IMR-90 (cell line): ENCODE measurements around the gene ZSWIM5. TPM values are rescaled to one million over a fixed set of nuclear protein-coding genes. Genes with fewer than 3 reads are reported as not detected.
"Not testable (repeated sequence)": the region's sequence is repeated elsewhere in the genome, so short reads cannot be mapped to it uniquely, and the experiment has no call there.

Experiments used
- ATAC-seq: fragments of 200-7000 bp; cut with Tn5 transposase; 2 replicates; pipeline ENCODE4 v1.9.1; 2020; ENCODE audit warnings: low read depth, mild to moderate bottlenecking, moderate library complexity
- BruUV-seq: library from RNA; stranded (reverse); fragments of 400-500 nt; replicated peaks from 2 replicates; lab custom pipeline; 2021; lab: Mats Ljungman, UMichigan
- CTCF ChIA-PET: fragments of 300-600 bp; formaldehyde crosslinking; extraction: SDS; loops from one replicate; lab custom pipeline; 2021; ENCODE audit warnings: antibody characterized with exemption; lab: Yijun Ruan, JAX
- POLR2A ChIA-PET: fragments of 300-600 bp; sonication (Branson Sonifier 250); formaldehyde crosslinking; loops from one replicate; lab custom pipeline; 2022; ENCODE audit warnings: antibody characterized with exemption; ENCODE audit not compliant: unreplicated experiment; lab: Charles Lee
- DNase-seq: peaks from one replicate; pipeline ENCODE4 v3.0.0; 2013
- H2AFZ ChIP-seq: replicated peaks from 2 replicates; pipeline ENCODE3; 2013; ENCODE audit warnings: low read length, mild to moderate bottlenecking; ENCODE audit not compliant: poor library complexity
- H2AK5ac ChIP-seq: 2 replicates; pipeline ENCODE4 v1.6.1; 2013; ENCODE audit warnings: low read depth, low read length, inconsistent platforms
- H2AK9ac ChIP-seq: replicated peaks from 2 replicates; pipeline ENCODE3; 2013; ENCODE audit warnings: mild to moderate bottlenecking, low read depth, low read length, moderate library complexity; ENCODE audit not compliant: poor library complexity
- H2BK120ac ChIP-seq: 2 replicates; pipeline ENCODE4 v1.6.1; 2013; ENCODE audit warnings: low read depth, low read length, inconsistent platforms
- H2BK15ac ChIP-seq: 3 replicates; pipeline ENCODE4 v1.6.1; 2013; ENCODE audit warnings: low read depth, low read length, inconsistent platforms
- H2BK20ac ChIP-seq: 2 replicates; pipeline ENCODE4 v1.6.1; 2013; ENCODE audit warnings: low read depth, mild to moderate bottlenecking, inconsistent platforms, low read length, moderate library complexity
- H2BK5ac ChIP-seq: 2 replicates; pipeline ENCODE4 v1.6.1; 2013; ENCODE audit warnings: mild to moderate bottlenecking, low read depth, low read length, inconsistent platforms; ENCODE audit not compliant: poor library complexity, severe bottlenecking
- H3K14ac ChIP-seq: replicated peaks from 2 replicates; pipeline ENCODE4 v1.6.1; 2013; ENCODE audit warnings: low read depth, low read length, inconsistent platforms
- H3K18ac ChIP-seq: 2 replicates; pipeline ENCODE4 v1.6.1; 2013; ENCODE audit warnings: low read depth, low read length, control low read depth
- H3K23ac ChIP-seq: 2 replicates; pipeline ENCODE4 v1.6.1; 2013; ENCODE audit warnings: low read depth, low read length, inconsistent platforms
- H3K27ac ChIP-seq: 2 replicates; pipeline ENCODE4 v1.5.1; 2013; ENCODE audit warnings: mild to moderate bottlenecking, control low read depth, low read length; ENCODE audit not compliant: insufficient read depth
- H3K27me3 ChIP-seq: 2 replicates; pipeline ENCODE4 v1.6.1; 2013; ENCODE audit warnings: low read length; ENCODE audit not compliant: control insufficient read depth, insufficient read depth
- H3K36me3 ChIP-seq: 2 replicates; pipeline ENCODE4 v1.6.1; 2013; ENCODE audit warnings: low read length, mixed read lengths; ENCODE audit not compliant: control insufficient read depth, insufficient read depth
- H3K4ac ChIP-seq: 2 replicates; pipeline ENCODE4 v1.6.1; 2013; ENCODE audit warnings: low read depth, low read length, inconsistent platforms
- H3K4me1 ChIP-seq: 2 replicates; pipeline ENCODE4 v1.6.1; 2013; ENCODE audit warnings: low read length, mixed read lengths; ENCODE audit not compliant: control insufficient read depth, insufficient read depth
- H3K4me2 ChIP-seq: 2 replicates; pipeline ENCODE4 v1.6.1; 2013; ENCODE audit warnings: low read depth, mild to moderate bottlenecking, control low read depth, low read length, moderate library complexity
- H3K4me3 ChIP-seq: 2 replicates; pipeline ENCODE4 v1.5.1; 2013; ENCODE audit warnings: low read depth, mild to moderate bottlenecking, control low read depth, low read length, moderate library complexity; ENCODE audit not compliant: insufficient read depth
- H3K56ac ChIP-seq: 2 replicates; pipeline ENCODE4 v1.6.1; 2013; ENCODE audit warnings: low read length, inconsistent platforms; ENCODE audit not compliant: insufficient read depth; ENCODE audit errors: extremely low read depth
- H3K79me1 ChIP-seq, 2 experiments: 2 replicates each; pipeline ENCODE4 v1.6.1; 2013; ENCODE audit warnings: low read length in 2 of 2, inconsistent platforms in 1 of 2, low read depth in 1 of 2
- H3K9ac ChIP-seq: 2 replicates; pipeline ENCODE4 v1.6.1; 2013; ENCODE audit warnings: low read depth, low read length, control low read depth
- H3K9me1 ChIP-seq: 2 replicates; pipeline ENCODE4 v1.6.1; 2013; ENCODE audit warnings: low read length, inconsistent platforms; ENCODE audit not compliant: insufficient read depth
- H3K9me3 ChIP-seq: 2 replicates; pipeline ENCODE4 v1.6.1; 2013; ENCODE audit warnings: low read length; ENCODE audit not compliant: control insufficient read depth, insufficient read depth
- H4K20me1 ChIP-seq: 2 replicates; pipeline ENCODE4 v1.6.1; 2013; ENCODE audit warnings: low read length, inconsistent platforms; ENCODE audit not compliant: insufficient read depth
- H4K5ac ChIP-seq: 2 replicates; pipeline ENCODE4 v1.6.1; 2013; ENCODE audit warnings: mild to moderate bottlenecking, low read depth, low read length, control low read depth
- H4K8ac ChIP-seq, 2 experiments: 2 replicates each; pipeline ENCODE4 v1.6.1; 2013; ENCODE audit warnings: low read depth in 2 of 2, low read length in 2 of 2, control low read depth in 1 of 2, inconsistent platforms in 1 of 2
- H4K91ac ChIP-seq: 2 replicates; pipeline ENCODE4 v1.6.1; 2013; ENCODE audit warnings: low read depth, low read length, inconsistent platforms; ENCODE audit not compliant: insufficient read depth
- BHLHE40 ChIP-seq: fragments of 150-350 bp; IDR thresholded peaks from 2 replicates; pipeline ENCODE4 v1.6.1; 2016; ENCODE audit warnings: mild to moderate bottlenecking, low read depth, low read length
- CHD1 ChIP-seq: IDR thresholded peaks from 2 replicates; pipeline ENCODE4 v1.6.1; 2012; ENCODE audit warnings: low read depth, low read length, improper control_type of control experiment
- ELK1 ChIP-seq: fragments of 150-350 bp; IDR thresholded peaks from 2 replicates; pipeline ENCODE4 v1.6.1; 2016; ENCODE audit warnings: low read depth, mild to moderate bottlenecking, low read length, moderate library complexity, borderline replicate concordance
- FOS ChIP-seq: fragments of 150-350 bp; IDR thresholded peaks from 2 replicates; pipeline ENCODE4 v1.6.1; 2016; ENCODE audit warnings: low read depth, low read length
- MAFK ChIP-seq: IDR thresholded peaks from 2 replicates; pipeline ENCODE4 v1.6.1; 2012; ENCODE audit warnings: low read depth, low read length, improper control_type of control experiment
- MXI1 ChIP-seq: IDR thresholded peaks from 2 replicates; pipeline ENCODE4 v1.6.1; 2012; ENCODE audit warnings: low read depth, mild to moderate bottlenecking, low read length, moderate library complexity, borderline replicate concordance
- USF2 ChIP-seq: fragments of 150-350 bp; IDR thresholded peaks from 2 replicates; pipeline ENCODE4 v1.6.1; 2017; ENCODE audit warnings: mild to moderate bottlenecking, antibody characterized with exemption, low read length, low read depth
- WGBS, 2 experiments: methylation state at CpG; one replicate each; pipeline versions ENCODE4 v1.1.5 to v1.1.7; 2013; ENCODE audit warnings: missing lambda C conversion rate in 2 of 2; ENCODE audit not compliant: insufficient read length in 1 of 2; ENCODE audit errors: extremely low coverage in 2 of 2; 5-methylcytosine and 5-hydroxymethylcytosine counted together
- dilution Hi-C: fragments of 300-500 bp; cut with HindIII; formaldehyde crosslinking; loops from one replicate; pipeline ENCODE4 v1.14.3; 2018; ENCODE audit warnings: low sequenced_read_pairs; ENCODE audit not compliant: unreplicated experiment
- in situ Hi-C: fragments of 300-500 bp; cut with MboI; formaldehyde crosslinking; loops from 3 replicates; pipeline ENCODE4 v1.14.3; 2019; ENCODE audit warnings: low sequenced_read_pairs, inconsistent platforms, mixed read lengths
- intact Hi-C: fragments of 100-400 bp; cut with micrococcal nuclease; formaldehyde crosslinking; loops from 2 replicates; pipeline ENCODE4 v1.10.0; 2022
- polyA plus RNA-seq, 3 experiments: library from polyadenylated mRNA; depleted of rRNA; stranded (reverse); fragments of >200 nt; gene quantifications; 2 replicates each; pipeline ENCODE4 v1.2.3, GENCODE V29; 2012; ENCODE audit warnings: low replicate concordance in 1 of 3
- total RNA-seq: library from RNA; depleted of rRNA; stranded (reverse); fragments of >200 nt; gene quantifications from 2 replicates; pipeline ENCODE4 v1.2.3, GENCODE V29; 2012

Gene ZSWIM5
- total and polyA plus RNA-seq, 2 of the 4 experiments (the other 2 are of a cell fraction): under 0.01 to 0.03 TPM

- Histone ChIP-seq H3K9ac (no peak overlapping the region), H4K20me1 (no peaks in the 10 kb centered on the region), H3K56ac (no peak overlapping the region), H3K23ac (no peak overlapping the region), H2AK5ac (no peak overlapping the region), H4K5ac (no peak overlapping the region), H3K18ac (no peak overlapping the region), H3K14ac (no peak overlapping the region), H3K36me3 (no peaks in the 10 kb centered on the region), H4K8ac (no peak overlapping the region), H3K4me3 (no peak overlapping the region), H3K4ac (no peak overlapping the region), H4K91ac (no peak overlapping the region), H2BK5ac (no peak overlapping the region), H3K27ac (no peak overlapping the region), H3K4me1 (no peaks in the 10 kb centered on the region; the same call in 1 of the 2 replicates), H2AFZ (no peak overlapping the region), H2AK9ac (no peak overlapping the region), H2BK15ac (no peak overlapping the region), H3K9me1 (no peaks in the 10 kb centered on the region), H3K9me3 (no peaks in the 10 kb centered on the region), H3K27me3 (no peaks in the 10 kb centered on the region; the same call in 1 of the 2 replicates), H3K79me1 (no peaks in the 10 kb centered on the region), H2BK20ac (no peak overlapping the region), H3K4me2 (no peak overlapping the region), H2BK120ac (no peak overlapping the region)
- ChIA-PET POLR2A (no interaction called here), CTCF (no interaction called here)
- ATAC-seq: no peak
- in situ Hi-C loops (no loop called here), dilution Hi-C loops (no loop called here), intact Hi-C loops (no loop called here)
- WGBS, 2 experiments: no CpG with 5 or more reads among the region's 1 CpG
- no peak for DNase-seq
- no TSS peak for BruUV-seq
- no peak for TF ChIP-seq BHLHE40
- no peak for TF ChIP-seq USF2
- TF ChIP-seq MXI1: no peak
- TF ChIP-seq MAFK: no peak
- TF ChIP-seq FOS: no peak
- TF ChIP-seq ELK1: no peak
- no peak for TF ChIP-seq CHD1
Observed at GRCh38 chr1:45250544-45250943, 44.1 kb upstream of the ZSWIM5 start.

- in situ Hi-C loops, intact Hi-C loops: not testable (repeated sequence)
Observed at GRCh38 chr1:45248004-45248403, 41.6 kb upstream of the ZSWIM5 start.

More at GRCh38 chr1:45248004-45248403, 41.6 kb upstream of the ZSWIM5 start:
- H3K4me1 ChIP-seq, ATAC-seq, POLR2A ChIA-PET, H4K20me1 ChIP-seq, H3K4me2 ChIP-seq, H3K4ac ChIP-seq, H2BK20ac ChIP-seq, BruUV-seq, H3K23ac ChIP-seq, H3K27ac ChIP-seq, H3K9ac ChIP-seq, H3K9me3 ChIP-seq, H3K9me1 ChIP-seq, H3K56ac ChIP-seq, H2AFZ ChIP-seq, H3K36me3 ChIP-seq, H2AK5ac ChIP-seq, H3K27me3 ChIP-seq, dilution Hi-C loops, H2BK15ac ChIP-seq, CTCF ChIA-PET, H3K4me3 ChIP-seq, H3K14ac ChIP-seq, H4K5ac ChIP-seq, H4K91ac ChIP-seq, H4K8ac ChIP-seq, H2AK9ac ChIP-seq, H3K18ac ChIP-seq, H3K79me1 ChIP-seq, H2BK120ac ChIP-seq, H2BK5ac ChIP-seq, DNase-seq: not testable (repeated sequence)
- WGBS, 2 experiments: 98% methylated on average over 7 of the region's 30 CpGs; no CpG with 5 or more reads in 1 of the 2 experiments
